HG03442 (cell line): ENCODE data around the gene TMPRSS6.

Experiments used
- ATAC-seq: cut with Tn5 transposase; IDR thresholded peaks from one replicate; pipeline ENCODE4 v1.9.1; 2021; ENCODE audit warnings: mild to moderate bottlenecking, moderate library complexity; ENCODE audit not compliant: unreplicated experiment

Gene TMPRSS6

GRCh38 chr22:37069719-37070118 is 39.8 kb downstream of the TMPRSS6 start:
- ATAC-seq = no peak

- no peak for ATAC-seq
These were observed 40.2 kb downstream of the TMPRSS6 start for GRCh38 chr22:37069319-37069718.

DNA sequence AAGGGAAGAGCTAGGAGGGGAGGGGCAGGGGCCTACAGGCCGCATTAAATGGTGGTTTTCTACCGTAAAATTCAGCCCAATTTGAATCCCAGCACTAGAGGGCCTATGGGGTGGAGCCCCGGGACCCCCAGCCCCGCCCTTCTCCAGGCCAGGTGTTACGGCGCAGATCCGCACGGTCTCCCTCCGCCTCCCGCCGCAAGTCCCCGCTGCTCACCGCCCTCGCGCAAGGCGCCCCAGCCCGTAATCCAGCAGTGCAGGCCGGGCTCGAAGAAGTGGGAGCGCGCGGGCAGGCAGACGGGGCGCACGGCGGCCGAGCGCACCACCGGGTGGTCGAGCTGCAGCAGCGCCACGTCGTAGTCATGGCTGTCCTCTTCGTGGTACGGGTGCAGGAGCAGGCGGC is 40.7 kb downstream of the TMPRSS6 start:
- no peak for ATAC-seq

DNA sequence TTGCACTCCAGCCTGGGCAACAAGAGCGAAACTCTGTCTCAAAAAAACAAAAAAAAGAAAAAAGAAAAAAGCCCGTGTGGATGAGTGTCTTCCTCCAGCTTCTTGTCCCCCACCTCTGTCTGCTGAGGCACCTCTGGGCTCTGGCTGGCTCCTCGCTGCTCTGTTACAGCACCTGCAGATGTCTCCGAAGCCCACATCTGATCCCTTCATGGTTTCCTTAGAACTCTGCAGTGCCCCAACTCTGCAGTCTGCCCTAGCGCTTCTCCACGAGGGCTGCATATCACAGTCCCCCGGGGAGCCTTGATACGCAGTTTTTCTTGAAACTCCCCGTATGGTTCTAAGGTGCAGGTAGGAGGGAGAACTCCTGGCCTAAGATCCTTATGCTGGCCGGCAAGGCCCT is 42.1 kb downstream of the TMPRSS6 start:
- no peak for ATAC-seq

- no peak for ATAC-seq
These were observed 43.6 kb downstream of the TMPRSS6 start for GRCh38 chr22:37065961-37066360.

DNA sequence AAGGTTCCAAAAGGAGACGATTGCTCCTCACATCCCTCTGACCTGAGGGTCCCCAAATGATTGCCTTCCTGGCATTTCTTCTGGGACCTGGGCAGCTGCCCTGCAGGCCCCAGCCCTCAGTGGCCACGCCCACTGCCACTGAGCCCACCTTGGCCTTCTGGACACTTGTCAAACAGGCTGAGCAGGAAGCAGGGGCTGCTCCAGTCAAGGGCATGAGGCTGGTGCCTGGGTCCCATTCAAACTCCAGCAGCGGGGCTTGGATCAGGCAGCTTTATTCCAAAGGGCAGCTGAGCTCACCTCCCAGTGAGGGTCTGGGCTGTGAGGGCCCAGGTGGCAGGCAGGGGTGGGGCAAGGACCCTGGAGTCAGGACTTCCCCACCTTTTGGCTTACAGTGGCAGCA is 44.3 kb downstream of the TMPRSS6 start:
- no peak for ATAC-seq

- no peak for ATAC-seq
These were observed 45.0 kb downstream of the TMPRSS6 start for GRCh38 chr22:37064553-37064952.

DNA sequence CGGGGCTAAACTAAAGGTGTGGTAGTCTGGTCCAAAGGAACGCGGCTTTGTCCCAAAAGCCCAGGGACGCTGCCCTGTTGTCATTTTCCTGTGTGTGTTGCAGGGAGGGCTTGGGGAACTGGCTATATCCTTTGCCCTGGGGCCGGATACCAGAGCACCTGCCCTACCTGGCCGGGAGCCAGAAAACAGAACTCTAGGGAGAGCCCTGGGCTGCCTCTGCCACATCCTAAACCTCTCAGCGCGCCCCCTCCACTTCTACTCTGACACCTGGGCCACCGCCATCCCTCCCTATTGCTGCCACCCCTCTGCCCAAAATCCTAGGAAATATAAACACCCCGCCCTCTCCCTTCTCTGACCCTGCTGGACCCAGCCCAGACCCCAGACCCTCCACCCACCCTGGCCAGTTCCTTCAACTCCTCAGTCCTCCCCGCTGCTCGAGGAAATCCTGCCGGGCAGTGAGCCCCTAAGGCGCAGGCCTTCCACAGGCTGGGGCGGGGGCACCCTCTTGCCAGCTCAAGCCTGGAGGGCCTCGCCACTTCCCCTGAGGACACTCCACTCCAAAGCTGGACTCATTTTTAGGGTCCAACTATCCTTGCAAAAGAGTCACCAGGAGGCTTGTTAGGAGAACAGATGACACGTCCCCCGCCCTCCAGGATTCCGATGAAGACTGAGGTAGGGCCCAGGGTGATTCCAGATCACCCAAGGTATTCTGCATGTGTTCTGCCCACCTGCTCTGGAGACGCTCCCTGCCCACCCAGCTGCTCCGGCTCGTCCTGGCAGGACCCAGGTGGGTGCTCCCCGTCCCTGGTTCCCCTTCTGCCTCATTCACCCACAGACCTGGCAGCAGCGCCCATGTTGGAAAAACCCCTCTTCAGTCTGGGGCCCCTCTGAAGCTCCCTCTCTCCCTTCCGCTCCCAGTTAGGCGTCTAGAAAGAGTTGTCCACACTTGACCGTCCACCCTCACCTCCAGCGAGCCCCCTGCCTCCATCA is 45.8 kb downstream of the TMPRSS6 start:
- ATAC-seq = no peak

DNA sequence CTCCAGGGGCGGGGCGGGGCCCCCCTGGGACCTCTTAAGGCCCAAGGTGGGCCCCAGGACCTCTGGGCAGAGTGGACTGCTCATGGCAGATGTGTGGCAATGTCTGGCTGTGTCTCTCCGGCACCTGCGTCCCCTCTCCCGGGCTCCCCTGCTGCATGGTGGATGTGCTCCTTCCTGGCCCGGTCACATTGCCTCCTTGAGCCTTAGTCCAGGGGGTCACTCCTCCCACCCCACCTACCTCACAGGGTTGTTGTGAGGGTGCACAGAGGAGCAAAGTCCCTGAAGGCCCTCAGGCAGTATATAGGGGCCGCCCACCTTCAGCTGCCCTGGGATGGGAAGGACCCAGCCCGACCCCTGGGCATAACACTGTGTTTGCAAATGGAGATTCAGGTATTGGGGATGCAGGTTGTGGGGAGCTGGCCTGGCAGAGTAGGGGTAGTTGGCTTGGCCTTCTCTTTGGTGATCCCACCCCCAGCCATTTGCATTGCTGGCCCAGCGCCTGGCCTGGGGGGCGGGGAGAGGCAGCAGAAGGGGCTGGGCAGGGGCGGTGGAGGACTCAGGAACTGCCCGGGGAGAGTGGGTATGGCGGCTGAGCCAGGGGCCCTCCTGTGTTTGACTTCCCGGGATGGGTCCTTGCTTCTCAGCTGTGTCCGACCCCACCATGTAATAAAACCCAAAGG is 46.7 kb downstream of the TMPRSS6 start:
- ATAC-seq = no peak

- ATAC-seq = no peak
These were observed 47.2 kb downstream of the TMPRSS6 start for GRCh38 chr22:37062376-37062675.

- ATAC-seq = no peak
These were observed 47.7 kb downstream of the TMPRSS6 start for GRCh38 chr22:37061611-37062375.

DNA sequence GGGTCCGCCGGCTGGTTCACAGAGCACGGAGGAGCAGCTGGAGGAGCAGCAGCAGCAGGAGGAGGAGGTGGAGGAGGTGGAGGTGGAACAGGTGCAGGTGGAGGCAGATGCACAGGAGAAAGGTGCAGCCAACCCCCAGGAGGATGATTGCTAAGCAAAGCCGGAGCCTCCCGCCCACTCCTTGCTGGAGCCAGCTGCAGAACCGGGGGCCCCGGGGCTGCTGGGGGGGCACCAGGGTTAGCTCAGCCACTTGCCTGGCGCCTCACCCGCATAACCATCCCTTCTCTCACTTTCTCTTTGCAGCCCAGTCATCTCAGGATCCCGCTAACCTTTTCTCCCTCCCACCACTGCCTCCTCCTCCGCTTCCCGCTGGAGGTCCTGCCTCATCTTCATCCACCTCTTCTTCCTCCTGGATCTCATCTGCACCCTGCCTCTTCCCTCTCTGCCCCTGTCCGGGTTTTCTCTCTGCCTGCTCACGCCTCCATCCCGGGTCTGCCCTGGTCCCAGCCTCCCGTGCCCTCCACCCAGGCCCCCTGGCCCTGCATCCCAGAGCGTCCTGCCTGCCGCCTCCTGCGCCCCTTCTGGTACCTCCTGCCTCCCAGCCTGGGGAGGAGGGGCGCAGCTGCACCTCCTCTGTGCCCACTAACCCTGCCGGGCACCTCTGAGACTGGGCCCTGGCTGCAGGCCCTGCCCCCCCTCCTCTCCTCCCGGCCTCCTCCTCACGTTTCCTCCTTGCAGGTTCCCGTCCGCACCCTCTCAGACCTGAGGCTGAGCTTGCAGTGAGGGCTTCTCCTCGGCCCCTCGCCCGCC is 48.5 kb downstream of the TMPRSS6 start:
- no peak for ATAC-seq

GRCh38 chr22:37059876-37060449 is 49.5 kb downstream of the TMPRSS6 start:
- ATAC-seq = no peak

- no peak for ATAC-seq
These were observed 50.4 kb downstream of the TMPRSS6 start for GRCh38 chr22:37058917-37059701.

DNA sequence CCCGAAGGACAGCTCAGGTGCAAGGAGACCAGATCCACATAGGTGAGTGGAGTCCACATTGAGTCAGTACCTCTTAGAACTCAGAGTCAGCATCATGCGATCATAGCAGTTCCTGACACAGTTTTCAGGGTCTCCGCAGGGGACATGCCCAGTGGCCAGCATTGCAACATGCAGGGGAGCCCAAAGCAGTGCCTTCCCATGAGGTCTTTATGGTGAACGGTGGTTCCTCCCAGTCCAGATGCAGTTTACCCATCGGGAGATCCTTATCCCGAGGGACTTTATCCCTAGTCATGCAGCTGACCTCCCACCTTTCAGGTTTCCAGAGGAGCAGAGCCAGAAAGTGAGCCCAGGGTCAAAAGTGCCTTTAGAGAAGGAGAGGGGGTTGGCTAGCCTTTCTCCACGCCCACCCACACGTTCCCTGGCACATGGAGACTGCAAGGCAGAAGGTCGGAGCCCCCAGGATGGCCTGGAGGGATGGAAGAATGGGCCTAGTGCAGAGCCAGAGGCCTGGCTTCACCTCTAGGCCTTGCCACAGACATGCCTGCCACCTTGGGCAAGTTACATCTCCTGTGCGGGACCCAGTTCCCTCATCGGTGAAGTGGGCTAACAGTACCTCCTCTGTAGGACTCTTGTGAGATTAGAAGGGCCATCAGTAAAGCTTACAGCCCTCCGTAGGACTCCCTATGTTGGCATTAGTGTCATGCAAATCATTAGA is 51.6 kb downstream of the TMPRSS6 start:
- no peak for ATAC-seq

- no peak for ATAC-seq
These were observed 52.3 kb downstream of the TMPRSS6 start for GRCh38 chr22:37057226-37057625.

DNA sequence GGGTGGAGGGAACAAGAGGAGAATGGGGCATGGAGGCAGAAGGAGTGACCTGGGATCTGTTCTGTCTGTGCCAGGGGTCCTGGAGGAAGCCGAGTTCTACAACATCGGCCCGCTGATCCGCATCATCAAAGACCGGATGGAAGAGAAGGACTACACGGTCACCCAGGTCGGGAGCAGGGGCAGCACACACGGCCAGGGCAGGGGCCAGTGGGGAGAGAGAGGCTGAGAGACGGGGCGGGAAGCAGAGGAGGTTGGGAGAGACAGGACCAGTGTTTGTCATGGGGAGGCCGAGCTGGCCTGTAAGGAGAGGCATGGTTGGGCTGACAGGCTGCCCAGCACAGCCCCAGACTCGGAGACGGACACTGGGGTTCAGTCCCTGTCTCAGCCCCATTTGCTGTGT is 53.3 kb downstream of the TMPRSS6 start:
- no peak for ATAC-seq

DNA sequence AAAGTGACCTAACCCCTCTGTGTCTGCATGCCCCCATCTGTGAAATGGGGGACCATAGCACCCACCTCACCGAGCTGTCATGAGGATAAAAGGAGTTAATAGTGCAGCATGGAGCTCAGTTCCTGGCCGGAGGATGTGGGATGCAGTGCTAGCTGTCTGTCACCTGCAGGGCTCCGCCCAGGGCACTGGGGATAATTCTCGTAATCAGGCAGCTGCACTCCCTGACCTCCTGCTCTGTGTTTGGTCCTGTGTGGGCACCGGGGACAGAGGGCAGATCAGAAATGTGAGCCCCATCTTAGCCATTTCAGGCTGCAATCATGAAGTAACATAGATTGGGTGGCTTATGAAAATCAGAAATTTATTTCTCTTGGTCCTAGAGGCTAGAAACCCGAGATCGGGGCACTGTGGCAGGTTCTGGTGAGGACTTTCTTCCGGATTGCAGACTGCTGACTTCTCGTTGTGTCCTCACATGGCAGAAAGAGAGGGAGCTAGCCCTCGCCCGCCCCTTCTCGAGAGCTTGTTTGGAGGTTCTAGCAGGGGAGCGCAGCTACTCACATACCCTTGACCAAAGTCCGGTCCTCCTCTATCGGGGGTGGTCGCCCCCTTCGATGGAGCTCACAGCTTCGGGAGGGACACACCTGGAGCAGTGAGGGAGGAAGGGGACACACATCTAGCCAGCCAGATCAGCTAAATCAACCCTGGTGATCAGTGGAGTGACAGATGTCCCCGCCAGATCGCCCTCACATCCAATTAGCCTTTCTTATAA is 54.7 kb downstream of the TMPRSS6 start:
- no peak for ATAC-seq
